ENCODE results near the gene FMO4.

GRCh38 chr1:171366816-171367215 is 52.8 kb downstream of the FMO4 start:
- TF ChIP-seq EZH2phosphoT487 (IDR thresholded peaks at IDR 0.05; ENCODE audit: insufficient read depth, low read depth) (no peak), EZH2 (IDR thresholded peaks at IDR 0.05; ENCODE audit: insufficient read depth, poor library complexity, severe bottlenecking) (no peak)
